Measurements from ENCODE around the gene WWC2.

DNA sequence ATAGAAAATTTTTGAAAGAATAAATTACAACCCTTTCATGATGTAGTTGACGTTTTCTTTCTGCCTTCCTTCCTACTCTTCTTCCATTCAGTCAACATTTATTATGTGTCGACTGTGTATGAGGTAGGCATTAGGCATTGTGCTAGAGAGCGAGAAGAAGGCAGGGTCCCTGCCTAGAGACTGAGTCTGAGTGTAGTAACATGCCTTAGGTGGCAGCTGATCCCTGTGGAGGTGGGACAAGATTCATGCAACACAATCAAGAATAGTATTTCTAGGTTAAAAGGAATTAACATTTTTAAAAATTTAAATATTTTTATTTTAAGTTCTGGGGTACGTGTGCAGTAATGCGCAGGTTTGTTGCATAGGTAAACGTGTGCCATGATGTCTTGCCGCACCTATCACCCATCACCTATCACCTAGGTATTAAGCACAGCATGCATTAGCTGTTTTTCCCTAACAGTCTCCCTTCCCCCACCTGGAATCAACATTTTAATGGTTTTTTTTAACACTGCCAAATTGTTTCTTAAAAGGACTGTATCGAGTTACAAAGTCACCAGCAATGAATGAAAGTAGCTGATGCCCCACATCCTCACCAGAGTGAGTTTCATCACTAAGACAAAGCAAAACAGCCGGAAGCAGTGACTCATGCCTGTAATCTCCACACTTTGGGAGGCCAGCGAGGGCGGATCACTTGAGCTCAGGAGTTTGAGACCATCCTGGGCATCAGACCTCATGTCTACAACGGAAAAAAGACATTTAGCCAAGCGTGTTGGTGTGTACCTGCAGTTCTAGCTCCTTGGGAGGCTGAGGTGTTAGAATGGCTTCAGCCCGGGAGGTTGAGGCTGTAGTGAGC lies 84.0 kb downstream of the WWC2 start:
- TF ChIP-seq, protein P1, sequence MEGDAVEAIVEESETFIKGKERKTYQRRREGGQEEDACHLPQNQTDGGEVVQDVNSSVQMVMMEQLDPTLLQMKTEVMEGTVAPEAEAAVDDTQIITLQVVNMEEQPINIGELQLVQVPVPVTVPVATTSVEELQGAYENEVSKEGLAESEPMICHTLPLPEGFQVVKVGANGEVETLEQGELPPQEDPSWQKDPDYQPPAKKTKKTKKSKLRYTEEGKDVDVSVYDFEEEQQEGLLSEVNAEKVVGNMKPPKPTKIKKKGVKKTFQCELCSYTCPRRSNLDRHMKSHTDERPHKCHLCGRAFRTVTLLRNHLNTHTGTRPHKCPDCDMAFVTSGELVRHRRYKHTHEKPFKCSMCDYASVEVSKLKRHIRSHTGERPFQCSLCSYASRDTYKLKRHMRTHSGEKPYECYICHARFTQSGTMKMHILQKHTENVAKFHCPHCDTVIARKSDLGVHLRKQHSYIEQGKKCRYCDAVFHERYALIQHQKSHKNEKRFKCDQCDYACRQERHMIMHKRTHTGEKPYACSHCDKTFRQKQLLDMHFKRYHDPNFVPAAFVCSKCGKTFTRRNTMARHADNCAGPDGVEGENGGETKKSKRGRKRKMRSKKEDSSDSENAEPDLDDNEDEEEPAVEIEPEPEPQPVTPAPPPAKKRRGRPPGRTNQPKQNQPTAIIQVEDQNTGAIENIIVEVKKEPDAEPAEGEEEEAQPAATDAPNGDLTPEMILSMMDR (IDR thresholded peaks at IDR 0.05; ENCODE audit: borderline replicate concordance, extremely low read depth, low read length, poor library complexity, severe bottlenecking): no peak
- TF ChIP-seq EZH2 (IDR thresholded peaks at IDR 0.05; ENCODE audit: borderline replicate concordance, low read depth, low read length, severe bottlenecking): no peak
